8988T (cell line): ENCODE results near the gene VPS39.
"Not testable (repeated sequence)": the region's sequence is repeated elsewhere in the genome, so short reads cannot be mapped to it uniquely, and the experiment has no call there.

Experiments
- DNase-seq: peaks from one replicate; pipeline ENCODE4 v3.0.0; 2011

The VPS39 gene, protein sequence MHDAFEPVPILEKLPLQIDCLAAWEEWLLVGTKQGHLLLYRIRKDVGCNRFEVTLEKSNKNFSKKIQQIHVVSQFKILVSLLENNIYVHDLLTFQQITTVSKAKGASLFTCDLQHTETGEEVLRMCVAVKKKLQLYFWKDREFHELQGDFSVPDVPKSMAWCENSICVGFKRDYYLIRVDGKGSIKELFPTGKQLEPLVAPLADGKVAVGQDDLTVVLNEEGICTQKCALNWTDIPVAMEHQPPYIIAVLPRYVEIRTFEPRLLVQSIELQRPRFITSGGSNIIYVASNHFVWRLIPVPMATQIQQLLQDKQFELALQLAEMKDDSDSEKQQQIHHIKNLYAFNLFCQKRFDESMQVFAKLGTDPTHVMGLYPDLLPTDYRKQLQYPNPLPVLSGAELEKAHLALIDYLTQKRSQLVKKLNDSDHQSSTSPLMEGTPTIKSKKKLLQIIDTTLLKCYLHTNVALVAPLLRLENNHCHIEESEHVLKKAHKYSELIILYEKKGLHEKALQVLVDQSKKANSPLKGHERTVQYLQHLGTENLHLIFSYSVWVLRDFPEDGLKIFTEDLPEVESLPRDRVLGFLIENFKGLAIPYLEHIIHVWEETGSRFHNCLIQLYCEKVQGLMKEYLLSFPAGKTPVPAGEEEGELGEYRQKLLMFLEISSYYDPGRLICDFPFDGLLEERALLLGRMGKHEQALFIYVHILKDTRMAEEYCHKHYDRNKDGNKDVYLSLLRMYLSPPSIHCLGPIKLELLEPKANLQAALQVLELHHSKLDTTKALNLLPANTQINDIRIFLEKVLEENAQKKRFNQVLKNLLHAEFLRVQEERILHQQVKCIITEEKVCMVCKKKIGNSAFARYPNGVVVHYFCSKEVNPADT

DNA sequence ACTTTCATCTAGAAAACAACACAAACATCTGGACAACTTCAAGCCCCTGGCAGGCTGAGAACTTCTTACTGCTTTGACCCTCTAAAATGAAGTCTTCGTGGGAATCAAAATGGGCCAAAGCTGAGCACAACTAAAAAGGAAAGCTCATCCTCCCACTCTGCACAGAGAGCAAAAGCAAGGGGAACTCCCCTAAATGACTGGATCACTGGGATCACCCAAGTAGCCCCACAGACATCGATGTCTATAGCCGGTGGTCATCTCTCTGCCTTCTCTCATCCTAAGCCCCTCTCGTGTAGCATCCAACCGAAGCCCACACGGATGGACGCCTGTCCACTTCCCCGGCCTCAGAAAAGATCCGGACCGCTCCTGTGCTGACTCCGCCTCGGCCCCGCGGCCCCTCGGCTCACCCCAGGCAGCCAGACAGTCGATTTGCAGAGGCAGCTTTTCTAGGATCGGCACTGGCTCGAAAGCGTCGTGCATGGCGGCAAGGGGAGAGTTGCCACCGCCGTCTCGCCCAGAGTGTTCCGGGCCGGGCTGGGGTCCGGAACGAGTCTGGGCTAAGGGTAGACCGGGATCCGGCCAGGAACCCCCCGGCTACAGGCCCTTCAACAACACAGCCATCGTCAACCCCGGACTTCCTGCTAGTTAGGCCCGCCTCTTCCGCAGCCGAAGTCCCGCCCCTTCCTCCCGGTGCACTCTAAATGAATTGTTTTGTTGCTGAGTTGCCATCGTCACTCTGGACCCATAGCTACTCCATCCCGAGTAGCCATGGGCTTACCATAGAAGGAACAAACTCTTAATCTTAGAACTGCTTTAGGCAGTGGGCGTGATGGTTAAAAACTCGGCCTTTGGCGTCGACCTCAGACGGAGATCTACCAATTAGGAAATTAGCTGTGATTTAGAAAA is at the start of gene VPS39:
TSS of gene VPS39 (minus strand) at position 631 of the 906 bp plus-strand sequence. CDS start at position 480, 151 bp downstream.
- peak; percentile 46 for DNase-seq

DNA sequence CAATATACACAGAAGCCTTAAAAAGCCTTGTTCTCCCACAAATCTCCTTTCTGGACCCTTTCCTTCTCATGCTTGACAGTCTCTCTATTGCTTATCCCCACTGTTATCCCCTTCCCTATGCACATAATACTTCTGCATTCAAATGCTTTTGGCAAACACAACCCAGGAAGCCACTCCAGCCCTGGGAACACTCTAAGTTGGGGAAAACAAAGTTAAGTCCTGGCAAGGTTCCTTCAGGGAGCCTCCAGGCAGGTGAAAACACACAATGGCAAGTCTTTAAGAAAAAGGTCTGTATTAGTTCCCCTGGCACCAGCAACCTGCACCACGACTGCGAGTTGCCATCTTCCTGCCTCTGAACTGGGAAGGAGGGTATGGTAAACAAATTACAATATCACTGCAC is 45.2 kb upstream of the VPS39 start:
- no peak for DNase-seq

DNA sequence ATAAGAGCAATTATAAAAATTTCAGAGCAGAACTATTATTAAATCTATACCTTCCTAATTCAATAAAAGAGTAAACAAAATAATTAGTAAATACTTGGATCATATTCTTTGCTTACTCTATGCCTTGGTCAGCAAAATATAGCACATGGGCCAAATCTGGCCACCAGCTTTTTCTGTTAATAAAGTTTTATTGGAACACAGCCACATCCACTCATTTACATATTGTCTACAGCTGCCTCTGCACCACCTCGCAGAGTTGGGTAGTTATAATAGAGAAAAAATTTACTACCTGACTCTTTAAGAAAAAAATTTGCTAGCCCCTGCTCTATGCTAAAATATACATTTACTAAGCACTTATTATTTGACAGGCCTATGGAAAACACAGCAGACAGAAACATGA is 32.7 kb upstream of the VPS39 start:
- no peak for DNase-seq

DNA sequence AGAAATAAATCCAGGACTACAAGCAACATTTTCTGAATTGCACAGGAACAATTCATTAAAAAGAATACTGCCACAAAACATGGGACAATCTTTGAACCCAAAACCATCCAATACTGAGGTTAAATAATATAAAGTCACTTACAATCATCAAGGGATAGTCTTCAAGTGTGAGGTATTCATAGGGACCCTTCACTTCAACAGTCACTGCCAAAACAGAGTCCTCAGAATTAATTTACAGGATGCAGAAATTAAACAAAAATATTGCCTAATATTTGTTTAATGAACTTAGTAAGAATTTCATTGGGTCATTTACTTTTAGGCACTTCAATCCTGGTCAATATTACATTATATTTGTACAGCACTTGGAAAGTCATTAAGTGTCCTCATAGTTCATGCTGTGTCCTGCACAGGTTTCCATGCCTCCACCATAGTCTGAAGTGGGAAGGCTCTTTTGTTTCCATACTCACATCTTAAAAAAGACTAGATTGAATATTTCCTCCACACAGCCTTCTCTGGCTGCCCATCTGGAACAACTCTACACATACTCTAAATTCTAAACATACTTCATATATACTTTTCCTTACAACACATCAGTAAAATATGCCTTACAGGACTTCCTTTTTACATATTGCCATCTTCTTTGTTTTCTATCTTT is 31.6 kb upstream of the VPS39 start:
- DNase-seq = no peak

DNA sequence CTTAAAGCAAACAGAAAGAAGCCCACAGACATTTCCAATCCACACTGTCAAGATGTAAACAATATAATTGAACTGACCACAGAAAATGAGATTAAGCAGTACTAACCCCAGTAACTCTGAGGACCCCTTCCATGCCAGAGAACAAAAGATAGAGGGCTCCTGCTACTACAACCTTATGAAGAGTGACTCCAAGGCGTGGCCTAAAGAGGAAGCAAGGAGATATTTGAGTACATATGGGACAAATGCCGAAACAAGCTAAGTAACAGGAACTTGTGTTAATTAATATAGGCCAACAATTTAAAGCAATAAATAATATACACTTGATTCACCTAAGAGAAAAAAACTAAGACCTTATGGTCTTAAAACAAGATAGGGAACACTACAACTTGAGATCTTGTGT is 25.0 kb upstream of the VPS39 start:
- no peak for DNase-seq

DNA sequence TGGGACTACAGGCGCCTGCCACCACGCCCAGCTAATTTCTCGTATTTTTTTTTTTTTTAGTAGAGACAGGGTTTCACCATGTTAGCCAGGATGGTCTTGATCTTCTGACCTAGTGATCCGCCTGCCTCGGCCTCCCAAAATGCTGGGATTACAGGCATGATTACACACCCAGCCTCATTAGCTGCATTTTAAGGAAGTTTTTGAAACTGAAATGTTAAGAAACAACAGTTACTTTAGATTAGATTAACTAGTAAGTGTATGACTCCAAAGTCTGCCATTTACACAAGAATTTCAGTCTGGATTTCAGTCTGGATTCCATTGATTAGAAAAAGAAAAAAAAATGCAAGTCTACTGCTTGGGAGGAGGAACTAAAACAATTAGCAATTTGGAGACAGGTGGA is 24.5 kb upstream of the VPS39 start:
- no peak for DNase-seq

DNA sequence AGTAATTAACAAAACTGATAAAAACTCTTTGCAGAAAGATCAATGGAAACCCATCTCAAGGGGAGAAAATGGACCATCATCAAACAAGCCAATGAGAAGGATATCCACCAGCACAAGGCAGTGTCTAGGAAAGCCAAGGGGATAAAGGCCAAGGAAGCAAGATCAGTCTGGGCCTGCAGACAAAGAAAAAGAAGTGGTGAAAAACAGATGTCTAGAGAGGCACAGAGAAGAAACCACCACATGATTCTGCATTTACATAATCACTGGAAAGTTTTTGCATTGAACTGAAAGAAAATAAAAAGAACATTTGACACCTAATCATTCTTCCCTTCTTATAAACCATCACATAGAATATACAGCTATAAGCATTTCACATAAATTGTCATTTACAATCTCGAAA is 23.0 kb upstream of the VPS39 start:
- DNase-seq = no peak

DNA sequence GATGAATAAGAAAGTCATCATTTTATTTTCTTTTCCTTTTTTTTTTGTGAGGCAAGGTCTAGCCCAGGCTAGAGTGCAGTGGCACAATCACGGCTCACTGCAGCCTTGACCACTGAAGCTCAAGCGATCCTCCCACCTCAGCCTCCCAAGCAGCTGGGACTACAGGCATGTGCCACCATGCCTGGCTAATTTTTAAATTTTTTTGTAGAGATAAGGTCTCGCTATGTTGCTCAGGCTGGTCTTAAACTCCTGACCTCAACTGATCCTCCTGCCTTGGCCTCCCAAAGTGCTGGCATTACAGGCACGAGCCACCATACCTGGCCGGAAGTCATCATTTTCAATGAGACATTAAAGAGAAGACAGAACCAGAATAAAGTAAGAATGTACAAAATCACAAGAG is 20.9 kb upstream of the VPS39 start:
- not testable (repeated sequence) for DNase-seq

DNA sequence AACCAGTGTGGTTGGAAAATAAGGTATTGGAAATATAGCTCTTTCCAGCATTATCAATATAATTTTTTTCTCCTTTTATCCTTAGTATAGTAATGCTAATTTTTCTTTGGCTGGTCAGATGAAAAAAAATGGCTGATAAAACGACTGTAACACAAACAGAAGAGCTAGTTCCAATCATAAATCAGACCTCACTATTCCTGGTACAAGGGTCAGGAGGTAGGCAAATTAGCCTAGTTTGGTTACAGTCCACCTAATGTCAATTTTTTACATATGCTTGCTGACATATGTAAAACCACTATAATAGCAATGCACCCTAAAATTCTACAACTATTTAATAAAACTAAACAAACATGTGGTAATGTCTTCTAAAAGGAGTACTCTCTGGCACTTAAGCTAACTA is 19.9 kb upstream of the VPS39 start:
- DNase-seq = no peak

DNA sequence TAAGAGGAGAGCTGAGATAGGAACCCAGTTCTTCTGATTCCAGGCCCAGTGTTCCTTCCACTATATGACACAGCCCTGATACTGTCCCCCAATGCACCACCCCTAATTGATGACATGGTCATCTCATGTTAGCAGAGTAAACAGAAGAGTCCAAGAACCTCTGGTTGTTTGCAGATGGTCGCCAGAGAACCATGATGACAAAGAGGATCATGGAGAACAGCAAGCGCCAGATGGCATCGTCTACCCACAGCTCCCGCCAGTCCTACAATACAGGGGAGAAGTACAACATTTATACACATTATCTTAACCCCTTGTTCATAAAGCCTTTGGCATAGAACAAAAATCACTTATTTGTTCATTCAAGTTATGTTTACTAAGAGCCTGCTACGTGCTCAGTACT is 18.5 kb upstream of the VPS39 start:
- DNase-seq = no peak

DNA sequence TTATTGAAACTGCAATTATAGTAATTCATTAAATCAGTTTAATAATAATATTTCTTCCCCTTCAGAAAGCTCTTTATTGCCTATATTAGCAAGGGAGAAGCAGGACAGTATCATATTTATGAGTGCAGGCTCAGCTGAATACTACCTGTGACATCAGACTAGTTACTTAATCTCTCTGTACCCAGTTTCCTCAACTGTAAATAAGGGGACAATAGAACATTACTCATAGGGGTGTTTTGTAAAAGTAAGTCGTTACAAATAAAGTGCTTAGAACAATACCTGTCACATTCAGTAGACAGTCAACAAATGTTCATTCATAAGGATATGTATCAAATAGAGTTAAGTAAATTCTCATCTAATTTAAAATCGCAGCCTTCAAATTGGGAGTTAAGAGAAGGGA is 12.1 kb upstream of the VPS39 start:
- DNase-seq = no peak

DNA sequence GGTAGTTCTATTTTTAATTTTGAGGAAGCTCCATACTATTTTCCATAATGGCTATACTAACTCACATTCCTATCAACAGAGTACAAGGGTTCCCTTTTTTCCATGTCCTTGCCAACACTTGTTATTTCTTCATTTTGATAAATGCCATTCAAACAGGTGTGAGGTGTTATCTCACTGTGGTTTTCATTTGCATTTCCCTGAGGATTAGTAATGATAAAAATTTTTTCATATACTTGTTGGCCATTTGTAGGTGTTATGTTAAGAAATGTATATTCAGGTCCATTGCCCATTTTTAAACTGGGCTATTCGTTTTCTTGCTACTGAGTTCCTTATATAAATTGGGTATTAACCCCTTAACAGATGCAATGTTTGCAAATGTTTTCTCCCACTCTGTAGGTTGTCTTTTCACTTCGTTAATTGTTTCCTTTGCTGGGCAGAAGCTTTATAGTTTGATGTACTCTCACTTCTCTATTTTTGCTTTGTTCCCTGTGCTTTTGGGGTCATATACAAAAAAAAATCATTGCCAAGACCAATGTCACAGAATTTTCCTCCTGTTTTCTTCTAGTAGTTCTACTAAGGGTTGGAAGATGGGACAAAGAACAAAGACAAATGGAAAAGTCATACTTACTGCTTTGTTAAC is 11.0 kb upstream of the VPS39 start:
- DNase-seq = no peak

DNA sequence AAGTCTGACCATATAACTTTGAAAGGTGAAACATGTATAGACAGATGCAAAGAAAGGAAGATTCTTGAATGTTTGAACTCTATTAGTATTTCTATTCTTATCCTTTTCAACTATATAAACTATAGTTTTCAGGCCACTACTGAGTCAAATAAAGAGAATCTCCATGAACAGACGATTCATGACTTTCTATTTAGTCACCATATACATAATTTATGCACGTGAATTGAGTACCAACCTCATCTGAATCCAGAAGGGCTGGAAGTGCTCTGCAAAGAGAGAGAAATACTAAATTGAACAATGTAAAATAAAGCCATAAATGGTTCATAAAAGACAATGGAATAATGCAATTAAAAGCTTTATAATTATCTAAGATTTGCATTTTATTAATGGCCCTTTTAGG is 9.5 kb upstream of the VPS39 start:
- DNase-seq = no peak

DNA sequence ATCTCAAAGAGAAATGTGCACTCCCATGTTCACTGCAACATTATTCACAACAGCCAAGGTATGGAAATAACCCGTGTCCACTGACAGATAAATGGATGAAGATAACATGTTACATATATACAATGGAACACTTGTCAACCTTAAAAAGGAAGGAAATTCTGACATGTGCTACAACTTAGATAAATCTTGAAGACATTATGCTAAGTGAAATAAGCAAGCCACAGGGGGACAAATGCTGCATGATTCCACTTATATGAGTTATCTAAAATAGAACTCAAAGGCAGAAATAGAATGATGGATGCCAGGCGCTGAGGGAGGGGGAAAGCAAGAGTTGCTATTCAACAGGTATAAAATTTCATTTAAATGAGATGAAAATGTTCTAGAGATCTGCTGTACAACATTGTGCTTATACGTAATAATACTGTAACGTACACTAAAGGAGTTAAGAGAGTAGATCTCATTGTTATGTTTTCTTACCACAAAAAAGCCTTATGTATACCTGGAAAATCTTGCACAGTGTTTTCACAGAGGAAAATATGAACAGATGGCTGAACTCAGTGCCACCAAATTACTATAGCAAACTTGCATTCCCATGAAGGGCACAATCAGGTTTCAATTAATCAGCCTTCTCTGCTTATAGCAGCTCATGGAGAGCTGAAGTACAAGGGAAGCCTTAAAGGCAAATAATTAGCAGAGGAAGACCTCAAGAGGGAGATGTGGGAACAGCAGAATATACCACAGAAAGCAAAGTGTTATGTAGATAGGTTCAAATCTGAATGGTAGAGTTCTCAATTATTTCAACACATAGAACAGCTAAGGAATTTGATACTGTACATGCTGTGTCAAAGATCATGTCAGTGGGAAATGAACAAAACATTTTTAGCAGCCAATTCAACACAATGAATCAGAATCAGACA is 8.1 kb upstream of the VPS39 start:
- DNase-seq = no peak

DNA sequence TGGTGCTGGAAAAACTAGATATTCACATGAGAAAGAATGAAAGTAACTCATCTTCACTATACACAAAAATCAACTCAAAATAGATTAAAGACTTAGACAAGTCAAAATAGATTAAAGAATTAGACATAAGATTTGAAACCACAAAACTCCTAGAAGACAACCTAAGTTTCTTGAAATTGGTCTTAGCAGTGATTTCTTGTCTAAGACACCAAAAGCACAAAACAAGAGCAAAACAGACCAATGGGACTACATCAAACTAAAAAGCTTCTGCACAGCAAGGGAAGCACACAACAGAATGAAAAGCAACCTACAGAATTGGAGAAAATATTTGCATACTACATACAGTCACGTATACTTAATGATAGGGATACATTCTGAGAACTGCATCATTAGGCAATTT is 6.5 kb upstream of the VPS39 start:
- DNase-seq = no peak

DNA sequence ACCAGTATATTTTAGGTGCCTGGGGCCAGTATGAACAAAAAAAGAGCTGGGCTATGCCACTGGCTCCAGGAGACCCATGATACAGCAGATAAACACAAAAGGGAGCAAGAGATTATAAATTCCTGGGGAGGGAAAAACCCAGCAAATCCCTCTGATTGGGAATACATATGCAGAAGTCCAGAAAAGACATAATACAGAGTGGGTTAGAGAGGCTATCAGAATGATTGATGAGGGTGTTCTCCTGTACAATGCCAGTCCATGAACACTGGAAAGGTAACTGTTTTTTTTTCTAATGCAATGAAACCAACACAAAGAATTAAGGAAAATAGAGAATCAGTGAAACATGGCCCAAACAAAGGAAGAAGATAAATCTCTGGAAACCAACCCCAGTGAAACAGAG is 5.4 kb upstream of the VPS39 start:
- DNase-seq = no peak

DNA sequence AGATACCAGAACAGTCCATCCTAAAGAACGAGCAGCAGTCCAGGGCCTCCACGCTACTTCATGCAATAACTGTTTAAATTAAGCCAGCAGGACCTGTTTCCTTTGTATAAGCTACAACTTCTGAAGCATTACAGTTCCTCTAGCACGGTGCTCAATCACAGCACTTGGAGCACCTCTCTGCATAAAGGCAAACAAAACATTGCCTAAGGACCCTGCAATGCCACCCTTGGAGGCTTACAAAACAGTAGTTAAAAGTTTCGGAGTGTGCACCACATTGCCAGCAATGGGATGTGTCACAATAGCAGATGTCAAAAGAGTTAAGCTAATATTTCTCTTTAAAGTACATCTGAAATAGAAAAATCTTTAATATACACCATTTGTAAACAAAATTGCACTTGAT is 2.6 kb upstream of the VPS39 start:
- no peak for DNase-seq

DNA sequence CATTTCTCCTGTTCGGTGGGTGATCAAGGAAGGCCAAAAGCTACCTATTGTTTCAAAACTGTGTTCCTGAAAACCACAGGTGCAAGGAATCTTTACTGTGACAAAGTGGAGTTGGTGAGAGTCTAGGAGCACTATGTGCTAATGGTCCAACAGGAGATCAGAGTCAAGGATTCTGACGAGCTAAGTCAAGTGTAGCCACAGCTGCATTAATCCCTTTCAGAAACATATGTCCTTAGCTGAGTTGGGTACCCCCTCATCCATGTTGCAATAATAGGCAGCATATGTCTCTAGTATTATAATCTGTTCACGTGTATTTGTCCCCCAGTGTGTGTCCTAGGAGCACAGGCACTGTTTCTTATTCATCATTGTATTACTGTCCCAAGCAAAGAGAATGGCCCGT is 1.7 kb downstream of the VPS39 start:
- no peak for DNase-seq

DNA sequence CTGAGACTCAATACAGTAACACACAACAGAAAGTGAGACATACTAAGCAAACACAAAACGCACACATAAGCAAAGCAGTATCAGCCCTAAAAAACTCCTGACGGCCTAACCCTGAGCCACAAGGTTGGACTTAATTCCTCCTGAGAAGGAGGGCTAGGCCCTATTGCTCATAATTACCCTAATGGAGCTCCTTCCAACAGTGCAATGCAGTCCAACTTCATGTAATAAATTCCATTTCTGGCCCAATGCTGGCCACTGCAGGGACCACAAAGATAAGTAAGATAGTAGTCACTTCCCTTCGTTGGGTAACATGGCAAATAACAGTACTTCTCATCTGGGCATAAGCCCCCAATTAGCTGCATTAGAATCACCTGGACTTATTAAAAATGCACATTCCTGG is 4.2 kb downstream of the VPS39 start:
- DNase-seq = no peak

DNA sequence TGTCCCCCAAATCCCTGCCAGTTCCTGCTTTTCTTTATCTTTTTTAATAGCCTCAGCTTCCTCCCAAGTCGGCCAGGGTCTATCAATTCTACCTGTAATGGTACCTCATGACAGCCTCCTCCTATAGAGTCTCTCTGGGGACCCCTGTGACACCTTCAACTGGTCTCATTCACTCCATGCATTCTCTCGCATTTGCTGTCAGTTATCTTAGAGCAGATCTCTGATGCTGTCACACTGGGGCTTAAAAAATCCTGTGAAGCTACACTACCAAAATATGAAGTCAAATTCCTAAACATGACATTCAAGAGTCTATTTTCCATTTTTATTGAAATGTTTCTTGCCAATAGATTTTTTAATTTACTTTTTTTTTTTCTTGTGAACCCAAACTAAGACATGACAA is 5.5 kb downstream of the VPS39 start:
- no peak for DNase-seq

DNA sequence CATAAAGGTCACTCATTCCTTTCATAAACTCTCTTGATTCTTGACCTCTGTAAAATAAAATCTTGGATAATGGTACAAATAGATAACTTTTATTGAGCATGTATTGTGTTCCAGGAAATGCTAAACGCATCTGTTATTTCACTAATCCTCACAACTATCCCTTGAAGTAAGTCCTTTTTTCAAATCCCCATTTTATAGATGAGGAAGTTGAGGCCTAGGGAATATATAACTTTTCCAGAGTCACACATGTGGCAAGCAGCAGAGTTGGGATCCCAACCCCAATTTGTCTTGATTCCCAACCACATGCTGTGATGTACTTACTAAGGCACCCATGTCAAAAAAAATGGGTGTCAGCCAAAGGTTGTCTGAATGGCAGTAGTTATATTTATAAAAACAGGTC is 6.3 kb downstream of the VPS39 start:
- DNase-seq = no peak
